GM12864 (cell line): ENCODE measurements around the gene PI4KA.

ENCODE experiments used
- DNase-seq: peaks from one replicate; pipeline ENCODE4 v3.0.0-alpha.2; 2011; ENCODE audit warnings: low read depth
- H3K4me3 ChIP-seq: 2 replicates; pipeline ENCODE4 v1.5.1; 2011; ENCODE audit warnings: mild to moderate bottlenecking, low read depth, low read length, control low read depth
- CTCF ChIP-seq: IDR thresholded peaks from 2 replicates; pipeline ENCODE4 v1.5.1; 2011; ENCODE audit warnings: low read depth, mild to moderate bottlenecking, moderate library complexity, low read length, control low read depth, inconsistent platforms; ENCODE audit errors: missing control alignments

The PI4KA gene

GRCh38 chr22:20766530-20766929 lies 92.1 kb downstream of the PI4KA start:
- DNase-seq = no peak
- H3K4me3 ChIP-seq = no peak overlapping the region
- no peak for TF ChIP-seq CTCF

GRCh38 chr22:20765938-20766337 lies 92.7 kb downstream of the PI4KA start:
- TF ChIP-seq CTCF = no peak
- DNase-seq = no peak
- no peak overlapping the region for H3K4me3 ChIP-seq

- no peak overlapping the region for H3K4me3 ChIP-seq
- TF ChIP-seq CTCF = no peak
- DNase-seq = no peak
Observed at GRCh38 chr22:20764729-20765128, 93.9 kb downstream of the PI4KA start.

- no peak for DNase-seq
- no peak overlapping the region for H3K4me3 ChIP-seq
- TF ChIP-seq CTCF = no peak
Observed at GRCh38 chr22:20764471-20764720, 94.2 kb downstream of the PI4KA start.

GRCh38 chr22:20763630-20764470 lies 94.8 kb downstream of the PI4KA start:
- TF ChIP-seq CTCF = no peak
- no peak overlapping the region for H3K4me3 ChIP-seq
- no peak for DNase-seq

- no peak for TF ChIP-seq CTCF
- DNase-seq = no peak
- no peak overlapping the region for H3K4me3 ChIP-seq
Observed at GRCh38 chr22:20762233-20762796, 96.3 kb downstream of the PI4KA start.

- TF ChIP-seq CTCF = no peak
- no peak for DNase-seq
- H3K4me3 ChIP-seq = no peak overlapping the region
Observed at GRCh38 chr22:20761536-20761935, 97.1 kb downstream of the PI4KA start.
